ENCODE measurements around the gene MED12L. TPM values are rescaled to one million over a fixed set of nuclear protein-coding genes. Genes with fewer than 3 reads are reported as not detected.

The MED12L gene
- total RNA-seq, 1 experiment from 2014 or later, result 3.0 TPM

DNA sequence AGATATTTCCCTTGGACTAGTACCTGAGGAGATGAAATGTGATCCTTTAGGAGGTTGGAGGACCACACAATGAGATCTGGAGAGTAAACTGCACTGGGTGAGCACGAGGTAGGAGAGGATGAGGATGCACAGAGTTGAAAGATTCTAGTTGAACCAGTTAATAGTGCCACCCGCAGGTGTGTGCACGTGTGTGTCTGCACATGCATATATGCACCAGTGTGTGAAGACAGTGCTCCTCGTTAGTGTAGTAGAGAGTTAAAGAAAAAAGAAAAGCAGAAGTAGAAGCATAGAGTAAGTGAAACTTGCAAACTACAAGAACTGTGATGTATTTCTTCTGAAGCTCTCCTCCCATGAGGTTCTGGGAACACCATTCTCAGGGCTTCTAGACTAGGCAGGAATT, 8.4 kb downstream of the MED12L start:
- H3K4me2 ChIP-seq, result no peak overlapping the region
- no peak overlapping the region for H2AFZ ChIP-seq
- H4K20me1 ChIP-seq (ENCODE audit: insufficient read depth), result no peaks in the 10 kb centered on the region
- no TSS peak for BruUV-seq (replicated peaks)
- H3K36me3 ChIP-seq (ENCODE audit: low read depth), result no peaks in the 10 kb centered on the region
- 0 out of 2 replicates have a peak, but pooled peaks cover 2% of the 10 kb centered on the region for H3K9me2 ChIP-seq (ENCODE audit: insufficient read depth)
- no peaks in the 10 kb centered on the region for H3K4me1 ChIP-seq (replicated peaks; ENCODE audit: insufficient read depth)
- H3K79me2 ChIP-seq (ENCODE audit: low read depth), result no peaks in the 10 kb centered on the region
- no peaks in the 10 kb centered on the region for H3K9me3 ChIP-seq (ENCODE audit: insufficient read depth, low read depth)
- intact Hi-C loops (cut with micrococcal nuclease; ENCODE audit: unreplicated experiment), result no loop called here
- ChIA-PET CTCF (no interaction called here), POLR2A (ENCODE audit: unreplicated experiment) (interaction anchor here (0.6 kb wide), 1 partner anchor 239 kb away, joined by 3 read pairs; no protein-coding TSS in a partner anchor)
- H3F3A ChIP-seq (ENCODE audit: insufficient read depth, low read depth), result no peaks in the 10 kb centered on the region
- no peak overlapping the region for H3K27ac ChIP-seq
- DNase-seq, result no peak
- TF ChIP-seq, protein P1, sequence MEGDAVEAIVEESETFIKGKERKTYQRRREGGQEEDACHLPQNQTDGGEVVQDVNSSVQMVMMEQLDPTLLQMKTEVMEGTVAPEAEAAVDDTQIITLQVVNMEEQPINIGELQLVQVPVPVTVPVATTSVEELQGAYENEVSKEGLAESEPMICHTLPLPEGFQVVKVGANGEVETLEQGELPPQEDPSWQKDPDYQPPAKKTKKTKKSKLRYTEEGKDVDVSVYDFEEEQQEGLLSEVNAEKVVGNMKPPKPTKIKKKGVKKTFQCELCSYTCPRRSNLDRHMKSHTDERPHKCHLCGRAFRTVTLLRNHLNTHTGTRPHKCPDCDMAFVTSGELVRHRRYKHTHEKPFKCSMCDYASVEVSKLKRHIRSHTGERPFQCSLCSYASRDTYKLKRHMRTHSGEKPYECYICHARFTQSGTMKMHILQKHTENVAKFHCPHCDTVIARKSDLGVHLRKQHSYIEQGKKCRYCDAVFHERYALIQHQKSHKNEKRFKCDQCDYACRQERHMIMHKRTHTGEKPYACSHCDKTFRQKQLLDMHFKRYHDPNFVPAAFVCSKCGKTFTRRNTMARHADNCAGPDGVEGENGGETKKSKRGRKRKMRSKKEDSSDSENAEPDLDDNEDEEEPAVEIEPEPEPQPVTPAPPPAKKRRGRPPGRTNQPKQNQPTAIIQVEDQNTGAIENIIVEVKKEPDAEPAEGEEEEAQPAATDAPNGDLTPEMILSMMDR (conservative IDR thresholded peaks at IDR 0.05), result no peak
- TF ChIP-seq EZH2 (IDR thresholded peaks at IDR 0.05; ENCODE audit: low read depth), result no peak
- no peaks in the 10 kb centered on the region for H3K27me3 ChIP-seq (ENCODE audit: insufficient read depth, low read depth)
- no peak overlapping the region for H3K4me3 ChIP-seq

DNA sequence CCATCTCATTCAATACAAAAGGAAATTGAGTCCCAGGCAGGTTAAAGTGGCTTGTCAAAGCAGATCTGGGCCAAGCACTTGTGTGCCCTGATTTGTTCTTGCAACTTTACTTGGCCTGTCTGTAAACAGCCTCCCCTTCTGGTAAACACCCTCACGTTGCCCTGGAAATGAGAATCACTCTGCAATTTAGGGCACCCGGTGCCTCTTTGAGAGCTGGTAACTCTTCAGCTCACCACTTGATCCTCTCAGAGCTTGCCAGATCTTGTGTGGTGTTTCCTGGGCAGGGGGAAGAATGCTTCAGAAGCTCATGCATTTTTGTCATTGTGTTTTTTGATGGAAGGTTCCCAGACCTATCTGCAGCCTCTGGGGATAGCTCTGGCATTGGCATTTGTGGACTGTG, 11.3 kb downstream of the MED12L start:
- H3K27me3 ChIP-seq (ENCODE audit: insufficient read depth, low read depth), result no peaks in the 10 kb centered on the region
- no peak overlapping the region for H3K4me3 ChIP-seq
- no peak overlapping the region for H2AFZ ChIP-seq
- H3K27ac ChIP-seq, result no peak overlapping the region
- no peak overlapping the region for H3K4me2 ChIP-seq
- no peaks in the 10 kb centered on the region for H3F3A ChIP-seq (ENCODE audit: insufficient read depth, low read depth)
- no peaks in the 10 kb centered on the region for H3K79me2 ChIP-seq (ENCODE audit: low read depth)
- H3K36me3 ChIP-seq (ENCODE audit: low read depth), result no peaks in the 10 kb centered on the region
- no peaks in the 10 kb centered on the region for H3K9me3 ChIP-seq (ENCODE audit: insufficient read depth, low read depth)
- H3K9me2 ChIP-seq (ENCODE audit: insufficient read depth), result 0 out of 2 replicates have a peak, but pooled peaks cover 2% of the 10 kb centered on the region
- no peaks in the 10 kb centered on the region for H4K20me1 ChIP-seq (ENCODE audit: insufficient read depth)
- CTCF ChIA-PET, result interaction anchor here (0.5 kb wide), 1 partner anchor 1906 kb away, joined by 3 read pairs; no protein-coding TSS in a partner anchor
- intact Hi-C loops (cut with micrococcal nuclease; ENCODE audit: unreplicated experiment), result no loop called here
- H3K4me1 ChIP-seq (replicated peaks; ENCODE audit: insufficient read depth), result no peaks in the 10 kb centered on the region
- POLR2A ChIA-PET (ENCODE audit: unreplicated experiment), result interaction anchor here (0.6 kb wide), 1 partner anchor 1743 kb away, joined by 3 read pairs; no protein-coding TSS in a partner anchor
- DNase-seq, result no peak
- no TSS peak for BruUV-seq (replicated peaks)
- TF ChIP-seq EZH2 (IDR thresholded peaks at IDR 0.05; ENCODE audit: low read depth), result no peak
- TF ChIP-seq, protein P1 (conservative IDR thresholded peaks at IDR 0.05), result no peak

DNA sequence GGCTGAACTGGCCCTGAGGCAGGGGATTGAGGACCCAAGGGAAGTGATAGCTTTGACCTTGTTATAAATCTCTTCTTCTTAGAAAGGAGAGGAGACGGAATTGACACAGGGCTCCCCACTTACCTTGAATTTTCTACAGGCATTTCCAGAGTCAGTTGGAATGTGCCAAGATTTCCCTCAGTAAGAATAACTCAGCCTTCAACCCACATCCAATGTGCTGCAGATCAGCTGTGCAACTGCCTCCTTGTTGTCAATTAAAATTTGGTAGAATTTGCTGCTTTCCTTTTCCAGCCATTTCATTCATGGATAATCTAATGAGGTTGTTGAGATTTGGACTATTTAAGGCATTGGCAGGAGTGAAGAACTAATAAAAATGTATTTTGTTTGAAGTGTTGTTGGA, 14.6 kb downstream of the MED12L start:
- Histone ChIP-seq H3K9me3 (ENCODE audit: insufficient read depth, low read depth) (no peaks in the 10 kb centered on the region), H3K4me3 (no peak overlapping the region), H3K27me3 (ENCODE audit: insufficient read depth, low read depth) (no peaks in the 10 kb centered on the region), H3K27ac (no peak overlapping the region), H4K20me1 (ENCODE audit: insufficient read depth) (no peaks in the 10 kb centered on the region), H3K9me2 (ENCODE audit: insufficient read depth) (0 out of 2 replicates have a peak, but pooled peaks cover 2% of the 10 kb centered on the region), H3K36me3 (ENCODE audit: low read depth) (no peaks in the 10 kb centered on the region), H3K4me1 (replicated peaks; ENCODE audit: insufficient read depth) (no peaks in the 10 kb centered on the region), H3K79me2 (ENCODE audit: low read depth) (no peaks in the 10 kb centered on the region), H3F3A (ENCODE audit: insufficient read depth, low read depth) (no peaks in the 10 kb centered on the region), H2AFZ (no peak overlapping the region), H3K4me2 (no peak overlapping the region)
- TF ChIP-seq, protein P1 (conservative IDR thresholded peaks at IDR 0.05), result no peak
- TF ChIP-seq EZH2 (IDR thresholded peaks at IDR 0.05; ENCODE audit: low read depth), result no peak
- BruUV-seq (replicated peaks), result no TSS peak
- ChIA-PET POLR2A (ENCODE audit: unreplicated experiment) (no interaction called here), CTCF (interaction anchor here (0.6 kb wide), 1 partner anchor 312 kb away, joined by 5 read pairs; no protein-coding TSS in a partner anchor)
- DNase-seq, result no peak
- intact Hi-C loops (cut with micrococcal nuclease; ENCODE audit: unreplicated experiment), result no loop called here
